ENCODE data around the gene PRAMEF13. TPM values are rescaled to one million over a fixed set of nuclear protein-coding genes. Genes with fewer than 3 reads are reported as not detected.

The PRAMEF13 gene, protein sequence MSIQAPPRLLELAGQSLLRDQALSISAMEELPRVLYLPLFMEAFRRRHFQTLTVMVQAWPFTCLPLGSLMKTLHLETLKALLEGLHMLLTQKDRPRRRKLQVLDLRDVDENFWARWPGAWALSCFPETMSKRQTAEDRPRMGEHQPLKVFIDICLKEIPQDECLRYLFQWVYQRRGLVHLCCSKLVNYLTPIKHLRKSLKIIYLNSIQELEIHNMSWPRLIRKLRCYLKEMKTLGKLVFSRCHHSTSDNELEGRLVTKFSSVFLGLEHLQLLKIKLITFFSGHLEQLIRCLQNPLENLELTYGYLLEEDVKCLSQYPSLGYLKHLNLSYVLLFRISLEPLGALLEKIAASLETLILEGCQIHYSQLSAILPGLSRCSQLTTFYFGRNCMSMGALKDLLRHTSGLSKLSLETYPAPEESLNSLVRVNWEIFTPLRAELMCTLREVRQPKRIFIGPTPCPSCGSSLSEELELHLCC
- not detected for total RNA-seq

GRCh38 chr1:13201309-13201708 lies at the start of gene PRAMEF13:
Gene PRAMEF13, minus strand, starts transcription at chr1:13201409. Its CDS starts 1,820 bp downstream, at chr1:13199589.

DNA sequence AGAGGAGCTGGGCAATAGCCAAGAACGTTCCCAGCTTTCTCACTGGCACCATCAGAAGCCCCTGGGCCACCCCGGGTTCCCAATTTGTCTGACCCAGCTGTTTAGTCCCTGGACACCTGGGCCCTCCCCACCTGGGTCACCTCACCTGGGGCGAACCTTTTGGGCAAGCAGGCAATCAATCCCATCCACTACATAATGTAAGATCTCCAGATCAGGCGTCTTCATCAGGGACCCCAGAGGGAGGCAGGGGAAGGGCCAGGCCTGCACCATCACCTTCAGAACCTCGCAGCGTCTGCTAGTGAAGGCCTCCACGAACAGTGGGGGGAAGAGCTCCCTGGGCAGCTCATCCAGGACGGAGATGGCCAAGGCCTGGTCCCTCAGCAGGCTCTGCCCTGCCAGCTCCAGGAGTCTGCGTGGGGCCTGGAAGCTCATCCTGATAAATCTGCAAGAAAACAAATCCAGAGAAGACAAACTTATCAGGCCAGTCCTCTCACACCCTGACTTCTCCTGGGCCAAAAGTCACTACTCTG lies 24.5 kb upstream of the PRAMEF13 start, which contains the start of gene PRAMEF18:
PRAMEF18 (minus strand) TSS at position 480 of the 530 bp plus-strand sequence; CDS start at position 432, 48 bp downstream.

DNA sequence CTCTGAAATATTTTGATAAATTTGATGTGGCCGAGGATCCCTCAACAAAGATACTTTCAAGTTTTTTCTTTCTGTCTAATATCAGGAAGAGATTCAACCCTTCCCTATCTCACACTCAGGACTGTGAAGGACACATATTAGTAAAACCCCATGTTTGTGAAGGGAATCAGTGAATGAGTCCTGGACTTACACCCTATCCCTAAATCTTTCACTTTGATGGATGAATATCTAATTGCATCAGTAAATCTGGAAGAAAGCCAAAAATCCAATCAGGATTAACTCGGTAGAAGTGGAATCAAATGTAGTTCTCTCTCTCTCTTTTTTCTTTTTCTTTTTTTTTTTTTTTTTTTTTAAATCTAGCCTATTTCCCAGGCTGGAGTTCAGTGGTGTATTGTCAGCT lies 29.7 kb downstream of the PRAMEF13 start, which contains the start of gene PRAMEF9:
PRAMEF9 (plus strand) TSS at position 301 of the 400 bp plus-strand sequence. CDS start 3,433 bp downstream, outside the sequence.

DNA sequence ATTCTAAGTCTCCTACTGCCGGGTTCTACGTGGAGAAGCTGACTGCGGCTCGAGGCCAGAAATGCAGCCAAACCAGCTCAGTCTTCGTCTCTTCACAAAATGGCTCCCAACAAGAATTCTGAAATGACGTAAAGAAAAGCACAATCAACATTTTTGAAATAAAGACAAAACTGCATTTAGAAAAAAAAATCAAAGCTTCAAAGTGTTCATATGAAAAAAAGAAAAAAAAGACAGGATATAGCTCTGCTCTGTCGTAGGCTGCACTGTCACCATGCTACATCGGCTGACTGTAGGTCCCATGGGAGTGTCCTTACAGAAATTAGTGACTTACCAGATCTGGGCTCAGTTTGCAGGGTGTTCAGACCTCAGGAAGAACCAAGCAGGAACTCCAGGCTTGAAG lies 35.7 kb downstream of the PRAMEF13 start, which contains the start of gene HNRNPCL4:
HNRNPCL4 (minus strand) TSS at position 101 of the 400 bp plus-strand sequence. CDS start 164 bp downstream, outside the sequence.

DNA sequence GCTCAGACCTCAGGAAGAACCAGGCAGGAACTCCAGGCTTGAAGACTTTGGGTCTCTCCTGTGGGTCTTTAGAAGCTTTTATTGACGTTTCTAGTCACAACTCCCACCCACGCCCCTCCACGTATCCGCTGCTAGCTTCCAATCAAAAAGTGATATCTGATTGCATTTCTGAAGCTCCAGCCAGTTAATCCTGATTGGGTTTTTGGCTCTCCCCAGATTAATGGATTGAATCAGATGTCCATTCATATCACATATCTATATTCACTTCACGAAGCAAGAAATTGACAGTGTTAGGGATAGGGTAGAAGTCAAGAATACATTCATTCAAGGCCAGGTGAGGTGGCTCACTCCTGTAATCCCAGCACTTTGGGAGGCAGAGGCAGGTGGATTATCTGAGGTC lies 45.3 kb downstream of the PRAMEF13 start, which contains the start of gene PRAMEF26:
PRAMEF26 (minus strand) TSS at position 101 of the 400 bp plus-strand sequence. CDS start 2,914 bp downstream, outside the sequence.

Other genes starting within 250 kb of the PRAMEF13 start
- gene PRAMEF27, start 144.8 kb downstream of the PRAMEF13 start, total RNA-seq = not detected
- not detected for gene HNRNPCL3, start 140.6 kb downstream of the PRAMEF13 start, total RNA-seq
- gene PRAMEF25, start 130.6 kb downstream of the PRAMEF13 start, total RNA-seq = not detected
- gene HNRNPCL2, start 84.6 kb downstream of the PRAMEF13 start, total RNA-seq = not detected
- gene PRAMEF26, start 45.4 kb downstream of the PRAMEF13 start, total RNA-seq = not detected
- not detected for gene HNRNPCL4, start 35.8 kb downstream of the PRAMEF13 start, total RNA-seq
- not detected for gene PRAMEF9, start 29.6 kb downstream of the PRAMEF13 start, total RNA-seq
- not detected for gene PRAMEF18, start 24.7 kb upstream of the PRAMEF13 start, total RNA-seq
- not detected for gene PRAMEF5, start 52.8 kb upstream of the PRAMEF13 start, total RNA-seq
- gene PRAMEF8, start 83.7 kb upstream of the PRAMEF13 start, total RNA-seq = not detected
- not detected for gene PRAMEF33, start 102.1 kb upstream of the PRAMEF13 start, total RNA-seq
- gene PRAMEF15, start 114.2 kb upstream of the PRAMEF13 start, total RNA-seq = not detected
- not detected for gene PRAMEF14, start 145.7 kb upstream of the PRAMEF13 start, total RNA-seq
- not detected for gene PRAMEF19, start 170.5 kb upstream of the PRAMEF13 start, total RNA-seq
- gene PRAMEF17, start 188.2 kb upstream of the PRAMEF13 start, total RNA-seq = not detected
- gene PRAMEF20, start 209.0 kb upstream of the PRAMEF13 start, total RNA-seq = not detected

Data from parietal lobe (tissue), 1 donor.